Measurements from ENCODE around the gene GLRB. TPM values are rescaled to one million over a fixed set of nuclear protein-coding genes. Genes with fewer than 3 reads are reported as not detected.
A peak's percentile ranks its signal among the peaks of the same experiment; 100 is the strongest.
"Not testable (repeated sequence)": the region's sequence is repeated elsewhere in the genome, so short reads cannot be mapped to it uniquely, and the experiment has no call there.

GLRB gene
- total RNA-seq, 2 donors from 2014 or later = 9.8 to 10.6 TPM

- no peak for ATAC-seq
- DNase-seq = no peak
- intact Hi-C loops (cut with DNase I) = no loop called here
Observed at GRCh38 chr4:157115613-157116335, 39.8 kb downstream of the GLRB start.

- intact Hi-C loops (cut with DNase I) = no loop called here
- no peak for DNase-seq
- no peak for ATAC-seq
Observed at GRCh38 chr4:157121401-157121800, 45.5 kb downstream of the GLRB start.

- ATAC-seq (no peak), DNase-seq (no peak)
- intact Hi-C loops (cut with DNase I) = no loop called here
Observed at GRCh38 chr4:157127571-157127970, 51.6 kb downstream of the GLRB start.

DNA sequence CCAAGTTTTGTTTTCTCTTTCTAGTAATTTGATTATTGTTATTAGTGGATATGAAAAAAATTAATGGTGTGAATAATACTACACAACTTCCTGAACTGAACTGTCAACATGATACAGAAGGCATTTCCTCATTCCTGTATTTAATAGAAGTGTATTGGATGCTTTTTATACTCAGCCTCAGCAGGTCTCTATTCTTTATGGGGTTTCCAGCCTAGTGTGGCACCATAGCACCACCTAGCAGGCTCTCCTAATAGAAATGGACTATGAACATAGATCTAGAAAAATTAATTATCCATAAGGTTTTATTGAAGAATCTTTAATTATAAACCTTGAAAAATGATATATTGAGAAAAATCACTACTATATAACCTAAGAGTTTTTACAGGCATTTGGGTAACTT is 52.4 kb downstream of the GLRB start:
- DNase-seq = no peak
- intact Hi-C loops (cut with DNase I) = no loop called here
- peak in 1 of 2 donors; percentile 60 for ATAC-seq

DNA sequence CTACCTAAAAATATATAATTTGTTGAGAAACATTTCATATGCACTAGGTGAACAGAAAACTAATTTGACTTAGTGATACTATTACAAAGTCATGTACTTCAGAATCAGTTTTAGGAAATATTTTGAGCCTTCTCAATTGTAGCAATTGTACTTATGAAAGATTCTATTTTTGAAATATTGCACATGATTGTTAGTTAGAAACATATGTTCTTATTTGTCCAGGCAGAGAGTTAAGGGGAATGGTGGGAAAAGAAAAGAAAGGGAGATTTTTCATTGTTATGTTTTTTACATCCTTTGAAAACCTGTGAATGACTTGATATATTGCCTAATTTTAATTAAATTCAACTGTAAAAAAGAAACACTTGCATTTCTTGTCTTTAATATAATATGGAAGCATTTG is 66.0 kb downstream of the GLRB start:
- no peak for DNase-seq
- ATAC-seq = no peak
- intact Hi-C loops (cut with DNase I) = no loop called here

GRCh38 chr4:157143369-157143768 is 67.4 kb downstream of the GLRB start:
- ATAC-seq (no peak), DNase-seq (no peak)
- intact Hi-C loops (cut with DNase I) = no loop called here

GRCh38 chr4:157151711-157152110 is 75.8 kb downstream of the GLRB start:
- DNase-seq (no peak), ATAC-seq (no peak)

GRCh38 chr4:157165935-157166610 is 90.1 kb downstream of the GLRB start:
- ATAC-seq (no peak), DNase-seq (no peak)
- intact Hi-C loops (cut with DNase I) = no loop called here

More at GRCh38 chr4:157151711-157152110, 75.8 kb downstream of the GLRB start:
- intact Hi-C loops (cut with DNase I) = no loop called here

DNA sequence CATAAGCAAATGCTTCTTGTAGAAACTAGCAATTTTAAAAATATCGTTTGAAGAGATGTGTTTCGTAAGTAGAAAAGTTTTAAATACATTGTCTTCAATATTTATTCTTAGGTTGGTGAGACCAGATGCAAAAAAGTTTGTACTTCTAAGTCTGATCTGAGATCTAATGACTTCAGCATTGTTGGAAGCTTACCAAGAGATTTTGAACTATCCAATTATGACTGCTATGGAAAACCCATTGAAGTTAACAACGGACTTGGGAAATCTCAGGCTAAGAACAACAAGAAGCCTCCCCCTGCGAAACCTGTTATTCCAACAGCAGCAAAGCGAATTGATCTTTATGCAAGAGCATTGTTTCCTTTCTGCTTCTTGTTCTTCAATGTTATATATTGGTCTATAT is 94.4 kb downstream of the GLRB start:
- intact Hi-C loops (cut with DNase I) = no loop called here
- no peak for ATAC-seq

GRCh38 chr4:157172011-157172410 is 96.1 kb downstream of the GLRB start:
- ATAC-seq (no peak), DNase-seq (no peak)
- intact Hi-C loops (cut with DNase I) = no loop called here

More for the DNA sequence above, 94.4 kb downstream of the GLRB start:
- DNase-seq = no peak

- intact Hi-C loops (cut with DNase I); DNase-seq; ATAC-seq: not testable (repeated sequence)
Observed at GRCh38 chr4:157180268-157180667, 104.3 kb downstream of the GLRB start.

DNA sequence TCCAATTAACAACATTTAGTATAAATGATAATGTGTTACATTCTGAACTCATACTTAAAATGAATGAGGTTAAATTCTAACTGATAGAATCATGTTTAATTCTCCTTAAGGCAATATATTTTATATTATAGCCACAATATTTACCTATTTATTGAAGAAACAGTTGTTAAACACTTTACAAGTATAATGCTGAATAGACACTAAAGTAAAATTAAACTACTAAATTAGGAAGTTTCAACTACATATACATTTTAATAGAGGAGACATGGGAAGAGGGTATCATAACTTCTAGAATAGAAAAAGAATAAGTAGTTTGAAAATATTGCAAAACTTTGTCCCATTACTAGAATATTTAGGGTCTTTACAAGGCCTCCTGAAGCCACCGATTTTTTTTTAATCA is 108.3 kb downstream of the GLRB start:
- ATAC-seq = no peak
- DNase-seq = no peak
- intact Hi-C loops (cut with DNase I) = no loop called here

DNA sequence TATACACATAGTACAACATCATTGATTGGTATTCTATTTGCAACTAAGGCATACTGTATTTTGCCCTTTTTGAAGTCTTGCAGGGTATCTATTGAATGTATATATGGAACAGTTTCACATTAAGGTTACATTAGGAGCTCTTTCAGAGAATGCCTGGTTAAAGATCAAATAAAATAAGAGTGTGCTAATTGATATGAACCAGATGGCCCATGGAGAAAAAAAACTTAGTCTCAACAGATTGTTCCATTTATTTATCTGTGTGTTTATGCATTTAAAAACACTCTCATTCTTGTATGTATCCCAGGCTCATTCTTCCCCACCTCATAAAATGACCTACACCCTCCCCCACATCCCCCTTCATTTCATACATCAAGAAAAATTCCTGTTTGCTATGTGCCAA is 109.4 kb downstream of the GLRB start:
- intact Hi-C loops (cut with DNase I) = no loop called here
- DNase-seq (no peak), ATAC-seq (no peak)

DNA sequence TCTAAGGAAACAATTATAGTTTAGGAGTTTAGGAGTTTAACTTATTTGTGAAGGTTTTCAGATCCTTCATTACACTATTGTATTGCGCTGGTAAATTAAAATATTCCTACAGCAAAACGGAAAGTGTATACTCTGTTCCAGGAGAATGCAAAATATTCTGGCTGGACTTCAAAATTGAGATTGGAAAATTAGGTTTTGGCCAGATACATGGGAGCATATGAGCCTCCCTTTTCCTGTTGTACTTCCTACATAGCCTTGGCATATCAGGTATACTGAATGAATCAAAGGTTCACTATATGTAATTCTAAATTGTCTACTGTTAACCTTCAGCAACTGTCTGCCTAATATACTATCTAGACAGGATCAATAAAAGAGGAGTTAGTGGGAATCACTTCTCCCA is 119.4 kb downstream of the GLRB start:
- DNase-seq (no peak), ATAC-seq (no peak)
- intact Hi-C loops (cut with DNase I) = no loop called here

GRCh38 chr4:157196046-157196445 is 120.1 kb downstream of the GLRB start:
- DNase-seq (no peak), ATAC-seq (no peak)
- intact Hi-C loops (cut with DNase I) = no loop called here

GRCh38 chr4:157204634-157205244 is 128.8 kb downstream of the GLRB start:
- DNase-seq = peak; percentile 14
- no peak for ATAC-seq
- intact Hi-C loops (cut with DNase I) = no loop called here

GRCh38 chr4:157217708-157218107 is 141.8 kb downstream of the GLRB start:
- ATAC-seq (no peak), DNase-seq (no peak)
- intact Hi-C loops (cut with DNase I) = no loop called here

DNA sequence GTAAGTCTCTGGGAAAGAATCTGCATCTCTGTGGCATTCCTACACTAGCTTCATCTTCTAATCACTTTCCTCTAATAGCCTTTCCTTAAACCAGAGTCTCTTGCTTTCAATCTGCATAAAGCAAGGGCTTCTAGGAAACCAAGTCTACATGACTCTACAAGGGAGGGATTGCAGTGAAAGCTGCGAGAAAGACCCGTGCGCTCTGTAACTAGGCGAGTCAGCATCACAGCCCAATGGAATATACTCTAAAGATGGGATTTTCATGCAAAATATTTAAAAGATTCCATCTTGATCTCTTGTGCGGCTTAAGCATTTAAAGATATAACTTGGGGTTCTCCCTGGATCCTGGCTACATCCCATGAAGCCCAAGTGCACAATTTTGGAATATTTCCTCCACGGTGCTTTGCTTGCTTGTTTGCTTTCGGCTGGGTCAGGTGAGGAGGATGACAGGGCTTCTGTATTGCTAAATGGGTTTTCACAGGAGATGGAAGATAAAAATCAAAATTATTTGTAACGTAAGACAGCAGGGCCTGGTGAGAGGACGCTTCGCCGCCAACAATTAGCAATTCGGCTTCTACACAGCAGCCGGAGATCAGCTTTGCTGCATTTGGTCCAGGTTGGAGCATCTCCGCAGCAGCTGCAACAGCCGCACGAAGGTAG is 143.9 kb downstream of the GLRB start:
- no peak for ATAC-seq
- DNase-seq = no peak
- intact Hi-C loops (cut with DNase I) = no loop called here

GRCh38 chr4:157220371-157220881 is 144.5 kb downstream of the GLRB start, which contains the start of gene GRIA2:
Gene GRIA2, plus strand, starts transcription at chr4:157220728. Its CDS starts 315 bp downstream, at chr4:157221043.
- DNase-seq = peak; percentile 48
- intact Hi-C loops (cut with DNase I) = no loop called here
- ATAC-seq = peak; percentile 78 to 93

- ATAC-seq = no peak
- no peak for DNase-seq
- intact Hi-C loops (cut with DNase I) = no loop called here
Observed at GRCh38 chr4:157221426-157221894, 145.5 kb downstream of the GLRB start.

All from left cardiac atrium (tissue), 4 donors.